Adrenal gland (tissue), 5 donors: ENCODE results near the gene FAM216B.

Experiments
- POLR2A ChIP-seq, 2 donors: fragments of 450-650 bp; IDR thresholded peaks; one replicate each; pipeline ENCODE4 v1.6.1; 2017; ENCODE audit warnings: antibody characterized with exemption in 2 of 2, mild to moderate bottlenecking in 2 of 2, moderate library complexity in 1 of 2
- TF ChIP-seq, protein P1 (sequence below), 6 experiments: fragments of 450-650 bp in 4 of 6; fragments of 200-600 bp in 2 of 6; sonication (generic) in 1 of 6; IDR thresholded peaks; 1 replicate in 5 of 6; 2 replicates in 1 of 6; pipeline versions ENCODE4 v1.5.1 to v1.8.0; 2016 to 2021; ENCODE audit warnings: antibody characterized with exemption in 6 of 6, mild to moderate bottlenecking in 2 of 6, moderate library complexity in 1 of 6
- donor health status: DM: no; HTN: no; CAD: no.

DNA sequence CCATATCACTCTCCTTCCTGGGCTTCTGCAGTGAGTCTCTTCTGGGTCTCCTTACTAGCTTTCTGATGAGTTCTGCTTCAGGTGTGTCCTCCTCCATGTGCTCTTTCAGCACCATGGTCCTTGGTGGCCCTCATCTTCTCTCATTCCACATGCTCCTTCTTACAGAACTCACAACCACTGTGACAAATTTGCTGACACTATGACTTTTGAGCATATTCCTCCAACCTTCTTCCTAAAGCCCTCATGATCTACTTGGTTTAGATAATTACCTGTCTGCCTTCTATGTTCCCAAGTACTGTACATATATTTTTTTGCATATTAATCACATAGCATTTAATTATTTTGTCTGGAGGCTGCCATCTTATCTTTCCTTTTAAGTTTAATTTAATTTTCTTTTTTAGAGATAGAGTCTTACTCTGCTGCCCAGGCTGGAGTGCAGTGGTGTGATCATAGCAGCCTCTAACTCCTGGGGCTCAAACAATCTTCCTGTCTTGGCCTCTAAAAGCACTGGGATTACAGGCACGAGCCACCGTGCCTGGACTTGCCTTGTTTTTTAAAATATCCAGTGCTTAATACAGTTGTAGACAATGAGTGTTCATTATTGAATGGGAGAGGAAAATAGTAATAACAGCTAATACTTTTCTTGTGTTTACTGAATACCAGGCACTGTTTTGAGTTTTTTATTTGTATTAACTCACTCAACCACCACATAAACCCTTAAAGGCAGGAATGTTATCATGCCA, 23.5 kb upstream of the FAM216B start:
- TF ChIP-seq, protein P1, sequence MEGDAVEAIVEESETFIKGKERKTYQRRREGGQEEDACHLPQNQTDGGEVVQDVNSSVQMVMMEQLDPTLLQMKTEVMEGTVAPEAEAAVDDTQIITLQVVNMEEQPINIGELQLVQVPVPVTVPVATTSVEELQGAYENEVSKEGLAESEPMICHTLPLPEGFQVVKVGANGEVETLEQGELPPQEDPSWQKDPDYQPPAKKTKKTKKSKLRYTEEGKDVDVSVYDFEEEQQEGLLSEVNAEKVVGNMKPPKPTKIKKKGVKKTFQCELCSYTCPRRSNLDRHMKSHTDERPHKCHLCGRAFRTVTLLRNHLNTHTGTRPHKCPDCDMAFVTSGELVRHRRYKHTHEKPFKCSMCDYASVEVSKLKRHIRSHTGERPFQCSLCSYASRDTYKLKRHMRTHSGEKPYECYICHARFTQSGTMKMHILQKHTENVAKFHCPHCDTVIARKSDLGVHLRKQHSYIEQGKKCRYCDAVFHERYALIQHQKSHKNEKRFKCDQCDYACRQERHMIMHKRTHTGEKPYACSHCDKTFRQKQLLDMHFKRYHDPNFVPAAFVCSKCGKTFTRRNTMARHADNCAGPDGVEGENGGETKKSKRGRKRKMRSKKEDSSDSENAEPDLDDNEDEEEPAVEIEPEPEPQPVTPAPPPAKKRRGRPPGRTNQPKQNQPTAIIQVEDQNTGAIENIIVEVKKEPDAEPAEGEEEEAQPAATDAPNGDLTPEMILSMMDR (IDR thresholded peaks at IDR 0.05), result no peak
- no peak for TF ChIP-seq POLR2A (IDR thresholded peaks at IDR 0.05)
